ENCODE measurements around the gene PARVA. TPM values are rescaled to one million over a fixed set of nuclear protein-coding genes. Genes with fewer than 3 reads are reported as not detected.

PARVA gene
- total and polyA plus RNA-seq, 9 of the 15 experiments (the other 6 are each of a cell fraction or from before 2014, with no cell fraction given): 0.11 TPM; not detected in 8

DNA sequence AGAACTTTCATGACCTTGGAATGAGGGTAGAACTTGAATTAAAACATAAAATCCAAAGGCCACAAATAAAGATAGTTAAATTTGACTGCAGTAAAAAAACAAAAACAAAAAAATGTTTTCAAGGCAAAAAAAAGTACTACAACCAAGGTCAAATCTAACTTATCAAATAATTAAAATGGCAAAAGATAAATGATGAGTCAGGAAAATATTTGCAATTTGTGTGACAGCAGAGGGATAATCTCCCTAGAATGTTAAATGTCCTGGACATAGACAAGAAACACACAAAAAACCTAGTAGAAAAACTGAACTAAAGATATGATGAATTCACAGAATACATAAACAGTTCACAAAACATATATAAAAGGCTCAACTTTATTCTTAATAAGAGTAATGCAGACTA, 186.6 kb downstream of the PARVA start:
- in situ Hi-C loops (cut with MboI) (no loop called here), intact Hi-C loops (cut with micrococcal nuclease) (no loop called here)
- H3K36me3 ChIP-seq (ENCODE audit: control insufficient read depth, insufficient read depth, low read length): no peaks in the 10 kb centered on the region
- H3K4me2 ChIP-seq (ENCODE audit: insufficient read depth, low read length): no peak overlapping the region
- no peak overlapping the region for H3K4me3 ChIP-seq
- H4K20me1 ChIP-seq (replicated peaks; ENCODE audit: control insufficient read depth, insufficient read depth, low read length): no peaks in the 10 kb centered on the region
- ATAC-seq (no peak), DNase-seq (ENCODE audit: extremely low read depth in 1 of 4, low spot score in 3 of 4) (no peak), FAIRE-seq (peak; percentile 11)
- CTCF ChIA-PET (ENCODE audit: low intra/inter-chr PET ratio): no interaction called here
- H3K27me3 ChIP-seq (ENCODE audit: control insufficient read depth in 2 of 2, insufficient read depth in 2 of 2, low read length in 2 of 2): peaks cover 5 to 6% of the 10 kb centered on the region in 2 experiments; a peak in 4 of 5 replicates
- H3K9me1 ChIP-seq (ENCODE audit: control insufficient read depth, insufficient read depth, low read length): no peaks in the 10 kb centered on the region
- no peak for TF ChIP-seq TAF1 (IDR thresholded peaks at IDR 0.05; ENCODE audit: control insufficient read depth, extremely low read depth, insufficient read depth, low read length, severe bottlenecking)
- TF ChIP-seq TSC22D4 (tag; IDR thresholded peaks at IDR 0.05): no peak
- no peak for TF ChIP-seq NBN (IDR thresholded peaks at IDR 0.05; ENCODE audit: low read depth)
- TF ChIP-seq RB1 (IDR thresholded peaks at IDR 0.05; ENCODE audit: low read depth): no peak
- TF ChIP-seq MAFK (IDR thresholded peaks at IDR 0.05; ENCODE audit: low read length): peak; percentile 79
- TF ChIP-seq MAFF (IDR thresholded peaks at IDR 0.05; ENCODE audit: low read length): peak; percentile 79
- TF ChIP-seq C11orf30 (IDR thresholded peaks at IDR 0.05; ENCODE audit: low read depth): peak; percentile 89
- peak; percentile 77 for TF ChIP-seq MAFG (tag; conservative IDR thresholded peaks at IDR 0.05)
- TF ChIP-seq, protein P1, sequence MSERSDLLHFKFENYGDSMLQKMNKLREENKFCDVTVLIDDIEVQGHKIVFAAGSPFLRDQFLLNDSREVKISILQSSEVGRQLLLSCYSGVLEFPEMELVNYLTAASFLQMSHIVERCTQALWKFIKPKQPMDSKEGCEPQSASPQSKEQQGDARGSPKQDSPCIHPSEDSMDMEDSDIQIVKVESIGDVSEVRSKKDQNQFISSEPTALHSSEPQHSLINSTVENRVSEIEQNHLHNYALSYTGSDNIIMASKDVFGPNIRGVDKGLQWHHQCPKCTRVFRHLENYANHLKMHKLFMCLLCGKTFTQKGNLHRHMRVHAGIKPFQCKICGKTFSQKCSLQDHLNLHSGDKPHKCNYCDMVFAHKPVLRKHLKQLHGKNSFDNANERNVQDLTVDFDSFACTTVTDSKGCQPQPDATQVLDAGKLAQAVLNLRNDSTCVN (CRISPR knock-in tag; IDR thresholded peaks at IDR 0.05): no peak
- no peak for TF ChIP-seq ZSCAN32 (CRISPR knock-in tag; IDR thresholded peaks at IDR 0.05)
- peak; percentile 95 for TF ChIP-seq ZNF316 (IDR thresholded peaks at IDR 0.05)
- TF ChIP-seq, protein P2, sequence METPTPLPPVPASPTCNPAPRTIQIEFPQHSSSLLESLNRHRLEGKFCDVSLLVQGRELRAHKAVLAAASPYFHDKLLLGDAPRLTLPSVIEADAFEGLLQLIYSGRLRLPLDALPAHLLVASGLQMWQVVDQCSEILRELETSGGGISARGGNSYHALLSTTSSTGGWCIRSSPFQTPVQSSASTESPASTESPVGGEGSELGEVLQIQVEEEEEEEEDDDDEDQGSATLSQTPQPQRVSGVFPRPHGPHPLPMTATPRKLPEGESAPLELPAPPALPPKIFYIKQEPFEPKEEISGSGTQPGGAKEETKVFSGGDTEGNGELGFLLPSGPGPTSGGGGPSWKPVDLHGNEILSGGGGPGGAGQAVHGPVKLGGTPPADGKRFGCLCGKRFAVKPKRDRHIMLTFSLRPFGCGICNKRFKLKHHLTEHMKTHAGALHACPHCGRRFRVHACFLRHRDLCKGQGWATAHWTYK (CRISPR knock-in tag; IDR thresholded peaks at IDR 0.05): no peak
- H2AFZ ChIP-seq (ENCODE audit: low read depth, low read length): no peak overlapping the region
- no TSS peak for BruUV-seq (replicated peaks)
- H3K9me3 ChIP-seq (replicated peaks; ENCODE audit: control insufficient read depth, insufficient read depth, low read depth, low read length): no peaks in the 10 kb centered on the region
- H3K4me1 ChIP-seq (replicated peaks in 1 of 2; ENCODE audit: control insufficient read depth in 2 of 2, insufficient read depth in 2 of 2, low read length in 2 of 2): no peaks in the 10 kb centered on the region
- H3K27ac ChIP-seq (ENCODE audit: extremely low read depth, low read depth, low read length): no peak overlapping the region
- no peaks in the 10 kb centered on the region for H3K79me2 ChIP-seq (ENCODE audit: control insufficient read depth, insufficient read depth, low read length)
- POLR2A ChIA-PET: no interaction called here
- H3K9ac ChIP-seq (ENCODE audit: insufficient read depth in 1 of 2, low read depth in 2 of 2, low read length in 2 of 2): no peak overlapping the region

All from K562 (cell line).